HG03565 (cell line): ENCODE data around the gene VIPAS39.
"Not testable (repeated sequence)": the region's sequence is repeated elsewhere in the genome, so short reads cannot be mapped to it uniquely, and the experiment has no call there.

Experiments
- ATAC-seq: cut with Tn5 transposase; IDR thresholded peaks from one replicate; pipeline ENCODE4 v1.9.1; 2021; ENCODE audit warnings: mild to moderate bottlenecking, moderate library complexity; ENCODE audit not compliant: unreplicated experiment

VIPAS39 gene

DNA sequence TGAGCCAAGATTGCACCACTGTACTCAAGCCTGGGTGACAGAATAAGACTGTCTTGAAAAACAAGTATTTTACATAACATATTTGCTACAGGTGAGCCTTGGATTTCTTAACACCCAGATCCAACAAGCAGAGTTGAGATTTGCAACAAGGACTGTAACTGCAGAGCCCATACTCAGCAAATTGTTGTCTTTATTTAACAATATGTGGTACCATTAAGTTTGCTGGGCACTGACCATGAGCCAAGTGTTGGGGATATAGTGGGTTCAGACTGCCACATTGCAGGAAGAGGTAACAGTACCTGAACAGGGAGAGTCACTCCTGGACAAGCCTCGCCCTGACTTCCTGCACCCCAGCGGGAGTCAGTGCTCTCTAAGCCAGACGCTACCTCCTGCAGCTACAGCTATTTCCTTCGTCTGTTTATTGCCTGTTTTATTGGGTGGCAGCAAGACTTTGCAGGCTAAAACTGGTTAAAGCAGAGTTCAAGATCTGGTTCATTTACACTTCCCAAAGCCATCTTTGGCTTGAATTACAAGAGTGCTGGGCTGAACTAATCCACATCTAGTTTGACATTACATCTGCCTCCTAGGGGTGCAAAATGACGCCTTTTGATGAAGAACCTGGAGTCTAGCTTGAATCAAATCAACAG lies 12.9 kb upstream of the VIPAS39 start:
- no peak for ATAC-seq

GRCh38 chr14:77469539-77469938 lies 12.1 kb upstream of the VIPAS39 start:
- no peak for ATAC-seq

GRCh38 chr14:77469067-77469505 lies 11.7 kb upstream of the VIPAS39 start:
- ATAC-seq = no peak

- no peak for ATAC-seq
These were observed 10.4 kb upstream of the VIPAS39 start for GRCh38 chr14:77467801-77468200.

DNA sequence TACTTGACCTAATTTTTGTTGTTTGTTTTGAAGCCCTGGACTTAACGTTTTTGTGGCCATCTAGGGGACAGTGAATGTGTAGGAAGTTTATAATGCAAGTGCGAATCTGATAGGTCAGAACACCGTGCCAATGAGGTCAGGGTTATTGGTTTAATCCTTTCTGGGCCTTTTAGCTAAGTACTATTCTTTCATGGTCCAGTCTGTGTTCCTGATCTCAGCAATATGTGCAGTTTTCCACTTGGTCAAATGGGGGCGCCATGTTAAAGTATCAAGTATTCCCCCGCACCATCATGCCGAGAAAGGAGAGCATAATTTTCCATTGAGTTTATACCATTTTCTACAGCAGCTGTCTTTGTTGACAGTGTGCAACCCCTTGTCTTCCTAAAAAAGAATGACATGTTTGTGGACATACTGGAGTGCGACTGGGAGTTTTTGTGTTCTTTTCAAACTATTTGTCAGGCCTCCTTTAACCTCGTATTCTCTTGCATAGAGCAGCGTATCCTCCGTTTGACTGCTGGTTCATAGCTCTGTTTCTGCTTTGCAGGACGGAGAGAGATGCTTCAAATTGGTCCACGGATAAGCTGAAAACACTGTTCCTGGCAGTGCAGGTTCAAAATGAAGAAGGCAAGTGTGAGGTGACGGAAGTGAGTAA lies 1.8 kb upstream of the VIPAS39 start:
- ATAC-seq = no peak

GRCh38 chr14:77458249-77458950 lies 999 bp upstream of the VIPAS39 start:
- ATAC-seq = peak; percentile 3

DNA sequence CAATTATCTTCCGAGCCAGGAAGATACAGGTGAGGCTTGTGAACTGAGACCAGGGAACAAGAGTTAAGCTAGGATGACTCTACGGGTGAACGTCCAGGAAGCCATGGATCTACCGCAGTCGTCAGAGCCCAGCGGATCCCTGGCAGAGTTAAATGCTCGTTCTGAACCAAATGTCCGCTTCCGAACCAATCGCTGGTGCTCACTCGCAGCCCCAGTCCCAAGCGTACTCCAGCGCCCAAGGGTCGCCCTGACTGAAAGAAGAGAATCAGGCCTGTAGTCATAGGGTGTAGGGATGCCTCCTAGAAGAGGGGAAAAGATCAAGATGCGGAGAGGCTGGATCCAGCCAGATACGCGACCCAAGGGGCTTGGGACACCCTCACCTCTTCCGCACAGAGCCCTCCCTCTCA lies 283 bp downstream of the VIPAS39 start:
- ATAC-seq = no peak

DNA sequence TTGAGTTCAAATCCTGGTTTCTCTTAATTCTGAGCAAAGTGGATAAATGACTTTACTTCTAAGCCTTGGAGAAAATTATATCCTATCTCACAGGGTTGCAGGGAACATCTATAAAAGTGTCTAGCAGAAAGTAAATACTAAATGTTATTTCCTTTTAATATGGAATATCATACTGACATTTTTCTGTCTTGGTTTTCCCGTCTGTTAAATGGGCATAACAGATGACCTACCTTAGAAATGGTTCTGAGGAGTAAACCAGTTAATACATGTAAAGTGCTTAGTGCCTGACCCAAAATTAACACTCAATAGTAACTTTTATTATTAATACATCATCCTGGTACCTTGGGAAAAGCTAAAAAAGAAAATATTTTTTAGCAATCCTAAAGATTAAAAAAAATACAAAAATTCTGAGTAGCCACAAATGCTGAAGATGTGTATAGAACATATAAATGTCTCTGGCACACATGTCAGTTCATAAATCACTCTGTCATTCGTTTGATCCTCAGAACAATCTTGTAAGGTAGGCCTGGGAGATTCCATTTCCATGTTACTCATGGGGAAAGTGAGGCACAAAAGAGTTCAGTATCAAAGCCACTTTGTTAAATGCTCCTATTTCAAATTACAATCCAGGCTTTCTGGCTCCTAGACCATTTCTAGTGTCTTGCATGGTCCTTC lies 1.3 kb downstream of the VIPAS39 start:
- no peak for ATAC-seq

- no peak for ATAC-seq
These were observed 15.2 kb downstream of the VIPAS39 start for GRCh38 chr14:77442196-77442595.

- ATAC-seq = no peak
These were observed 17.5 kb downstream of the VIPAS39 start for GRCh38 chr14:77439861-77440260.

GRCh38 chr14:77438596-77438995 lies 18.8 kb downstream of the VIPAS39 start:
- ATAC-seq = no peak

GRCh38 chr14:77436042-77436441 lies 21.4 kb downstream of the VIPAS39 start:
- no peak for ATAC-seq

GRCh38 chr14:77426396-77426795 lies 31.0 kb downstream of the VIPAS39 start:
- no peak for ATAC-seq

DNA sequence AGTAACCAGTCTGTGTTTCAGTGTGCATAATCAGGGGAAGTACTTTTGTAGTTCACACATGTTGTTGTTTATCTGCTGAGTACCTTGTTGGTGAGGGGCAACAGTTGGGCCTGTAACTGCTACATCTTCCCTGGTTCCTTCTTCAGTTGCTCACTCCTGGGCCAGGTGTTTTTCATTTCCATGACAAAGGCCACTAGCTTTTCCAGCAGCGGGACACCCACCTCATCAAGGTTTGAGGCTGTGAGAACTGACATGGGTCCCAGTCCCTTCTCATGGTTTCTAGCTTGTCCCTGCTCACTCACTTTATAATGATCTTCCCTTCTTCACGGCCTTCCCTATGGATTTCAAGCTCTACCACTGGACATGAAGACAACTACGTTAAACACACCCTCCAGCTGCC lies 32.5 kb downstream of the VIPAS39 start:
- ATAC-seq = no peak

GRCh38 chr14:77423423-77423822 lies 34.0 kb downstream of the VIPAS39 start, which contains the start of gene NOXRED1:
Gene NOXRED1 (minus strand): TSS chr14:77423523. CDS start chr14:77422889, 634 bp downstream.
- ATAC-seq = no peak

GRCh38 chr14:77421201-77421600 lies 36.2 kb downstream of the VIPAS39 start:
- ATAC-seq = no peak

- no peak for ATAC-seq
These were observed 40.6 kb downstream of the VIPAS39 start for GRCh38 chr14:77416836-77417235.

DNA sequence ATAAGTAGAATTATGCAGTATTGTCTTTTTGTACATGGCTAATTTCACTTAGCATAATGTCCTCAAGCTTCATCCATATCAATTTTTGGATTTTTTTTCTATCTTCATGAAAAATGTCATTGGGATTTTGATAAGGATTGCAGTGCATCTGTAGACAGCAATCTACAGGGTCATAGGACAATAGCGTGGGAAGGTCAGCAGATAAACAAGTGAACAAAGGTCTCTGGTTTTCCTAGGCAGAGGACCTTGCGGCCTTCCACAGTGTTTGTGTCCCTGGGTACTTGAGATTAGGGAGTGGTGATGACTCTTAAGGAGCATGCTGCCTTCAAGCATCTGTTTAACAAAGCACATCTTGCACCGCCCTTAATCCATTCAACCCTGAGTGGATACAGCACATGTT lies 41.3 kb downstream of the VIPAS39 start:
- ATAC-seq = not testable (repeated sequence)

DNA sequence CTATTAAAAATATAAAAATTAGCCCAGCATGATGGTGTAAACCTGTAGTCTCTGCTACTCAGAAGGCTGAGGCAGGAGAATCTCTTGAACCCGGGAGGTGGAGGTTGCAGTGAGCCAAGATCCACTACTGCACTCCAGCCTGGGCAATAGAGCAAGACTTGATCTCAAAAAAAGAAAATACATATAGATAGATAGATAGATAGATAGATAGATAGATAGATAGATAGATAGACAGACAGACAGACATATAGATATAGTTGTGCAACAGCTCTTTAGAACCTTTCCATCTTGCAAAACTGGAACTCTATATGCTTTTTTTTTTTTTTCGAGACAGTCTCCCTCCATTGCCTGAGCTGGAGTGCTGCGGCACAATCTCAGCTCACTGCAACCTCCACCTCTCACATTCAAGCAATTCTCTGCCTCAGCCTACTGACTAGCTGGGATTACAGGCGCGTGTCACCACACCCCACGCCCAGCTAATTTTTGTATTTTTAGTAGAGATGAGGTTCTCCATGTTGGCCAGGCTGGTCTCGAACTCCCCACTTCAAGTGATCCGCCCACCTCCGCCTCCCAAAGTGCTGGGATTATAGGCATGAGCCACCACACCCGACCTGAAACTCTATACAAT lies 41.9 kb downstream of the VIPAS39 start:
- not testable (repeated sequence) for ATAC-seq

DNA sequence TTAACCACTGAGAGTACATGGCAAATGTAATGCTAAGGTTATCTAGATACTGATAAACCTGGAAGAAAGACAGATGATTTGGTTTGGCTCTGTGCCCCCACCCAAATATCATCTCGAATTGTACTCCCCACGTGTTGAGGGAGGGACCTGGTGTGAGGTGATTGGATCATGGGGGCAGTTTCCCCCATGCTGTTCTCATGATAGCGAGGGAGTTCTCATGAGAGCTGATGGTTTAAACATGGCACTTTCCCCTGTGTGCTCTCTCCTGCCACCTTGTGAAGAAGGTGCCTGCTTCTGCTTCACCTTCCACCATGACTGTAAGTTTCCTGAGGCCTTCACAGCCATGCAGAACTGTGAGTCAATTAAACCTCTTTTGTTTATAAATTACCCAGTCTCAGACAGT lies 48.3 kb downstream of the VIPAS39 start:
- ATAC-seq = no peak

- ATAC-seq = no peak
These were observed 50.2 kb downstream of the VIPAS39 start for GRCh38 chr14:77407158-77407557.
